Activated naive CD8-positive, alpha-beta T cell (primary cell): ENCODE measurements around the gene ANKRD6.

Experiments
- H3K27ac Mint-ChIP-seq: one replicate; pipeline ENCODE4 v1.8.0; 2021; ENCODE audit warnings: mixed read lengths
- H3K27me3 Mint-ChIP-seq: one replicate; pipeline ENCODE4 v1.8.0; 2021; ENCODE audit warnings: mixed read lengths
- H3K36me3 Mint-ChIP-seq: one replicate; pipeline ENCODE4 v1.8.0; 2021; ENCODE audit warnings: mixed read lengths
- H3K4me1 Mint-ChIP-seq: one replicate; pipeline ENCODE4 v1.8.0; 2021; ENCODE audit warnings: low read depth, mixed read lengths
- H3K4me3 Mint-ChIP-seq: one replicate; pipeline ENCODE4 v1.8.0; 2021; ENCODE audit warnings: mild to moderate bottlenecking, mixed read lengths
- H3K9me3 Mint-ChIP-seq: one replicate; pipeline ENCODE4 v1.8.0; 2021; ENCODE audit warnings: low read depth, mixed read lengths

Gene ANKRD6

DNA sequence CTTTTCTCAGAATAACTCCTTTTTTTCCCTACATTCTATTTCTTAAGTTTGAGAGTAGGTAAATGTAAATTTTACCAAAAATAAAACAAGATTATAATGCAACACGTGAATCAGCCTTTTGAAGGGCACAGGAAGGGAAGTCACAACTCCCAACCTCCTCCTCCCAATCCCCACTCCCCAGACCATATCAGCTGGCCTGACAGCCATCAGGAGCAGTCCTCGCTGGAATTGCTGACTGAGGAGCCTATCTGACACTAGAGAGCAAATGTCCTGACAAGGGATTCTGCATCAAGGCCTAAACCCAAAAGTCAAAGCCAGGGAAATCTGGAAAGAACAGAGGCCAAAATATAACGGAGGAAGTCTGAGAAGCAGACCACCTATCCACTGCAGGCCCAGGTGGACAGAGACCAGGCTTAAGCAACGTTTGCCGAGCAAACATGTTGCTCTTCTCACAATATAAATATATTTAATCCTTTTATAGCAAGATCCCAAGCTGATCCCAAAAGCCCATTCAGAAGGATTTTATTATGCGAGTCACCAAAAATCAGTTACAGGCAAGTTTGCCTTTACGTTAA, 23.4 kb upstream of the ANKRD6 start:
- Mint-ChIP-seq H3K9me3 (no peaks in the 10 kb centered on the region), H3K36me3 (no peaks in the 10 kb centered on the region), H3K4me3 (no peak overlapping the region), H3K4me1 (peaks cover 19% of the 10 kb centered on the region), H3K27ac (no peak overlapping the region), H3K27me3 (no peaks in the 10 kb centered on the region)

DNA sequence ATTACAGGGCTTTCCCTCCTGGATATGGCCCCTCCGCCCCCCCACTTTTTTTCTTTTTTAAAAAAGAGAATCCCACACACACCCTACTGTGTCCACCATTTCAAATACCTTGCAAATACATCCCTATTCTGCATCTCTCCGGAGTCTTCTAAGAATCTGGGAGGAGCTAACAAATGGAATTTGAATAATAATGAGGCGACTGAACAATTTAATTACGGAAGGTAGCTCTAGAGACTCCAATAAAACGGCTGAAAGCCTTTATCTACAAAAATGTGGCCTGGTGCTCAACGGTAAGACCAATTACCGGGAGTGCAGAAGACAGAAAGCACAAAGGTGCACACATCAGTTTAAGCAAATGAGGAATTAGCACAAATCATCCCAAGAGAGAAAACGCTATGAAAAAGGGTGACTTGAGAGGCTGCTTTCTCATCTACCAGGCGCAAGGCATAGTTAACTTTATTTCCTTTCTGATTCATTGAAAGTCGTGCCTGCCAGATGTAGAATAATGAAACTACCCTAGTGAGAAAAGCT, 22.7 kb upstream of the ANKRD6 start:
- Mint-ChIP-seq H3K4me3 (peak overlapping the region; percentile 87), H3K4me1 (peaks cover 19% of the 10 kb centered on the region), H3K9me3 (no peaks in the 10 kb centered on the region), H3K27me3 (peaks cover 2% of the 10 kb centered on the region), H3K27ac (peak overlapping the region; percentile 72), H3K36me3 (no peaks in the 10 kb centered on the region)

DNA sequence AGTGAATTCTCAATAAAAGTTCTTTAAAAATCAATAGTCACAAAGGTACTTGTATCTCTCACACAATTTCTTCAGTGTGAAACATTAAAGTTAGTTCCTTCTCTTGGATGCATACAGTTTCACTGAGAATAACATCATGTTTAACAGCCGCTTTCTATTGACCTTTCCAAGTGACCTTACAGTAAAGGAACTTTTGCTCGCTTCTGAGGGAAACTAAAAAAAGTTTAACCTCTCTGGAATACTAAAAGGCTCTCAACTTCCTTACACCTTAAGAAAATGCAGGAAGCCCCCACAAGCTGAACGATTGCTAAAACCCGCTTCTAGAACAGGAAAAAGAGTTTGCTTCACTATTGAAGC, 22.2 kb upstream of the ANKRD6 start:
- Mint-ChIP-seq H3K27me3 (peaks cover 4% of the 10 kb centered on the region), H3K4me3 (peak overlapping the region; percentile 87), H3K27ac (peak overlapping the region; percentile 72)

DNA sequence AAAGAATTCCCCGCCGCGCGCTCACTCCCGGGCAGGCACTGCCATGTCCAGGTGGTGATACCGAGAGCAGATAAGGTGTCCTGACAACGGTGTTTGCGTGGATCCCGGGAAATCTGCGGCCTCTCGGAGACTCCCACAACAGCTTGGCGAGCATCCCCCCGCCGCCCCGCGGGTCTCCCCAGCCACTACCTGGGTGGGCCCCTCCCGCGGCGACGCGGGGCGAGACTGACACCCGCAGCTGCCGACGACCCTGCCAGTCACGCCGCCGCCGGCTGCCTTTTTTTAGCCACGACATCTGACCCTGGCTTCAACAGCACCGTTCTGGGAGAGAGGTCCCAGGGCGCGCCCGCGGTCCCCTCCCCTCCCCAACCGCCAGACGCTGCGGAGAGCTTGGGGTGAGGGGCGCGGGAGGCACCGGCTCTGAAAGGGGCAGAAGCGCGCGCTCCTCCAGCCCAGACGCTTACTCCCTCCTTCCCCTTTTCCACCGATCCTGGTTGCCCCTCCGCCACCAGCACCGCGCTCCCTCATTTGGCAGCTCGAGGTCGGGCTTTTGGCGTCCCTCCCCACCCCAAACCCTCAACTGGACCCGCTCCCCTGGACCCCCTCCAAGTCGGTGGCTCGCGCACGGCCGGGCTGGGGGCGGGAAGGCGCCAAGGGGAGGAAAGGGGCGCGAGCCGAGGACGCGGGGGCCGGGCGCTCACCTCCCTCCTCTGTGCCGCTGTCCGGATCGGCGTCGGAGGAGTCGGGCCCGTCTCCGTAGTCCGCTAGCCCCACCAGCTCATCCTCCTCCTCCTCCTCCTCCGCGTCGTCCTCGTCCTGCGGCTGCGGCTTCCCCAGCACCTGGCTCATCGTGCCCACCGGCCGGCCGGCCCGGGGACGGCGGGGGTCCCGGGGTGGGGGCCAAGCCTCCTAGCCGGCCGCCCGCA, 21.5 kb upstream of the ANKRD6 start:
- H3K9me3 Mint-ChIP-seq: no peaks in the 10 kb centered on the region
- H3K4me1 Mint-ChIP-seq: peaks cover 19% of the 10 kb centered on the region
- peaks cover 8% of the 10 kb centered on the region for H3K27me3 Mint-ChIP-seq
- H3K27ac Mint-ChIP-seq: peak overlapping the region; percentile 72
- no peaks in the 10 kb centered on the region for H3K36me3 Mint-ChIP-seq
- H3K4me3 Mint-ChIP-seq: peak overlapping the region; percentile 87

More for the DNA sequence above, 22.2 kb upstream of the ANKRD6 start:
- no peaks in the 10 kb centered on the region for H3K36me3 Mint-ChIP-seq
- H3K9me3 Mint-ChIP-seq: no peaks in the 10 kb centered on the region
- peaks cover 19% of the 10 kb centered on the region for H3K4me1 Mint-ChIP-seq

DNA sequence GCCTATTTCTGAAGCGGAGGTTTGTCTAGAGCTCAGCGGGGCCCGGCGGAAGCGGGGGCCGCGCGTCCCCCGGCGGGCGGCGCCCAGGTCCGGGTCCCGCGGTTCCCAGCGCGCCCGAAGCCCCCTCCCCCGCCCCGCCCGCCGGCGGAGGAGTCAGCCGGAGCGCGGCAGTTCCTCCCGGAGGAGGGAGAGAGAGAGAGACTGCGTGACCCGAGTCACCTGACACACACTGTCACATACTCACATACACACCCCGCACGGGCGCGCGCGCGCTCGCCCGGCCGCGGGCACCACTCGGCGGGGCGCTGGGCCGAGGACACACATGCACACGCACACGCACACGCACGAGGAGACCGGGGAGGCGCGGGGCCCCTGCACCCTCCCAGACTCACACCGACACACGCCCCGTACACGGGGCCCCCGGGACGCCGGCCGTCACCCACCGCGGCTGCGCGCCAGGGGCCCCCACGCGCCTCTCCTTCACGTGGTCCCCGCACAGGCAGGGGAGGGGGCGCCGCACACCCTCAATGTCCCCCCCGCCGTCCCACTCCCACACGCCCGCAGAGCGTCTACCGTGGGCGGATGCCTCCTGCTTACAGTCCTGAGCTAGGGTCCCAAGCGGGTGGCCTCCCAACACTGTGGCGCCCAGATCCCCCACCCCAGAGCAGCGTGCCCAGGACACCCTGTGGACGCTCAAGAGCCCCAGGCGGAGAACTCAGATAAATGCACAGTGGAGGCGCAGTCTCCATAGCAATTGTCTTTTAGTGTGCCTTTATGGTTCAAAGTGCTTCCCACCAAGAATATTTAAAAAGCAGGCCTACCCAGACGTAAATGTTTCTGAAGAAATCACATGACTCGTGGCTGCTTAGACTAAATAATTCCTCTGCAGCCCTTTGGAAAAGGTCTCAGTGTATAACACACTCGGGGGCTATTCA, 20.6 kb upstream of the ANKRD6 start, which contains the start of gene RRAGD:
TSS of gene RRAGD (minus strand) at position 203 of the 935 bp plus-strand sequence. CDS start 280 bp downstream, outside the sequence.
- H3K4me3 Mint-ChIP-seq: peak within 1 kb of the TSS; percentile 93
- no peaks in the 10 kb centered on the region for H3K36me3 Mint-ChIP-seq
- H3K4me1 Mint-ChIP-seq: peaks cover 19% of the 10 kb centered on the region
- H3K27ac Mint-ChIP-seq: peak within 1 kb of the TSS; percentile 93
- peaks cover 9% of the 10 kb centered on the region for H3K27me3 Mint-ChIP-seq
- H3K9me3 Mint-ChIP-seq: no peaks in the 10 kb centered on the region

DNA sequence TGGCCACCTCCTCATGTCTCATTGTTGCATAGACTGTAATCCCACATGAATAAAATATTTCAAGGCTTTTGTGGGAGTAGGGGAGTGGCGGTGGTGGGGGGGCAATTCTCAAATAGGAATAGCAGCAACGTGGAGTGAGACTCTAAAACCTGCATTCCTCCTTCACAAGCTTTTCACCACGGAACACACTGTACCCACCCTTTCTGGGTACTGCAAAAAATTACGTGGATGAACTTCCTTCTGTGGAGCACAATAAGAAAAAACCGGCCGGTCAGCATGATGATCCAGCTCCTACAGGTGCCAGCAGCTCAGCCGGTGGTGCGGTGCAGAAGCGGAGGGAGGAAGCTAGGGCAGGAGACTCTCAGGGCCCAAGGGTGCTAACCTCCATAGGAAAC, 19.9 kb upstream of the ANKRD6 start:
- Mint-ChIP-seq H3K27me3 (peaks cover 12% of the 10 kb centered on the region), H3K4me1 (peaks cover 19% of the 10 kb centered on the region), H3K4me3 (peak overlapping the region; percentile 93), H3K9me3 (no peaks in the 10 kb centered on the region), H3K36me3 (no peaks in the 10 kb centered on the region), H3K27ac (peak overlapping the region; percentile 93)

DNA sequence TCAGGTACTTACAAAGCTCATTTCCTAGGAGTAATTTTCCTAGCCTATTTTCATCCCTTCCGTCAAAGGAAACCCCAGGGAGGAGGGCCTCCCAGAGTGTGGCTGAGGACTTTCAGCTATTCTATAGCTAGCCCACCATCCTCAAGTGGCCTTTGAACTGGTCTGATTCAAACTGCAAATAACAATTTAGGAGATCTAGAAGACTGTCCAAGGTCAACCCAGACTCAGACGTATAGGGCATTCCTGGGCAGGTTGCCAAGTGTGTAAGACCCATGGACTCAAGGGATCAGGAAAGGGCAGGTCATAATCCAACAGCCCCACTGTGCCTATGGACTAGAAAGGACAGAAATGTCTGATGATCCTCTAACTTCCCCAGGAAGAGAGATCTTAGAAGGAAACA, 18.7 kb upstream of the ANKRD6 start:
- Mint-ChIP-seq H3K27me3 (peaks cover 12% of the 10 kb centered on the region), H3K9me3 (no peaks in the 10 kb centered on the region), H3K36me3 (no peaks in the 10 kb centered on the region), H3K27ac (no peak overlapping the region), H3K4me3 (no peak overlapping the region), H3K4me1 (peaks cover 19% of the 10 kb centered on the region)

DNA sequence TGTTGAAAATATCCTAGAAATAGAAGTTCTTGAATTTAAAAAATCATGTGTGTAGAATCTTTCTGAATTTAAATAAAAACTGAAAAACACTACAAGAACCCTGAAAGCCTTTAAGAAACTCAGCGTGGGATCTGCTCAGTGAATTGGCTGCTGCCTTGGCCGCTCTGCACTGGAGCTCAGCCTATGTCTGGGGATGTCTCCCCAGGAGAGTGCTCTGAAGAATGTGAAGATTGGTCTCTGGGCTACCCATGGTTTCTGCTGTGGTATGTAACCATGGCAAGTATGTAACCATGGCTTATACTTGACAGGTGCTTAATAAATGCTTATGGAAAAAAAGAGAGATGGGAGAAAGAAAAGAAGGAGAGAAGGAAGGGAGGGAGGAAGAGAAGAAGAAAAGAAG, 17.8 kb upstream of the ANKRD6 start:
- Mint-ChIP-seq H3K36me3 (no peaks in the 10 kb centered on the region), H3K27ac (peak overlapping the region; percentile 31), H3K4me3 (no peak overlapping the region), H3K4me1 (peaks cover 18% of the 10 kb centered on the region), H3K27me3 (peaks cover 15% of the 10 kb centered on the region), H3K9me3 (no peaks in the 10 kb centered on the region)

DNA sequence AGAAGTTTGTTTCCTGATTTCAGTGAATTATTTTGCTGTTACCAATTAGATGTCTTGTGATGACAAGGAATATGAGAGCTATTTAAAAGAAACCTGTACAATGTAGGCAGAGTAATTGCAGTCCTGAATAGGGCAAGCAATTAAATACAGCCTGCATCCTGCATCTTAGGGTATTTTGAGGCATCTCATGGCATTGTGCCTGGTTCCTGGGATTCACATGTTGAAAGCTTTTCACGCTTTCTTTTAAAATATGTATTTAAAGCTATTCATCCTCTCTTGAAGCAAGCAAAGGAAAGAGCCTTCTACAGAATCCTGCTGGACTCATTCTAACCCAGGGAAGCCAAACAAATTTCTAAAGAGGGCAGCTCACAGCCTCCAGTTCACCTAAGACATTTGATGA, 16.2 kb upstream of the ANKRD6 start:
- no peaks in the 10 kb centered on the region for H3K9me3 Mint-ChIP-seq
- H3K36me3 Mint-ChIP-seq: no peaks in the 10 kb centered on the region
- H3K27ac Mint-ChIP-seq: no peak overlapping the region
- no peak overlapping the region for H3K4me3 Mint-ChIP-seq
- peaks cover 15% of the 10 kb centered on the region for H3K27me3 Mint-ChIP-seq
- H3K4me1 Mint-ChIP-seq: peaks cover 10% of the 10 kb centered on the region

DNA sequence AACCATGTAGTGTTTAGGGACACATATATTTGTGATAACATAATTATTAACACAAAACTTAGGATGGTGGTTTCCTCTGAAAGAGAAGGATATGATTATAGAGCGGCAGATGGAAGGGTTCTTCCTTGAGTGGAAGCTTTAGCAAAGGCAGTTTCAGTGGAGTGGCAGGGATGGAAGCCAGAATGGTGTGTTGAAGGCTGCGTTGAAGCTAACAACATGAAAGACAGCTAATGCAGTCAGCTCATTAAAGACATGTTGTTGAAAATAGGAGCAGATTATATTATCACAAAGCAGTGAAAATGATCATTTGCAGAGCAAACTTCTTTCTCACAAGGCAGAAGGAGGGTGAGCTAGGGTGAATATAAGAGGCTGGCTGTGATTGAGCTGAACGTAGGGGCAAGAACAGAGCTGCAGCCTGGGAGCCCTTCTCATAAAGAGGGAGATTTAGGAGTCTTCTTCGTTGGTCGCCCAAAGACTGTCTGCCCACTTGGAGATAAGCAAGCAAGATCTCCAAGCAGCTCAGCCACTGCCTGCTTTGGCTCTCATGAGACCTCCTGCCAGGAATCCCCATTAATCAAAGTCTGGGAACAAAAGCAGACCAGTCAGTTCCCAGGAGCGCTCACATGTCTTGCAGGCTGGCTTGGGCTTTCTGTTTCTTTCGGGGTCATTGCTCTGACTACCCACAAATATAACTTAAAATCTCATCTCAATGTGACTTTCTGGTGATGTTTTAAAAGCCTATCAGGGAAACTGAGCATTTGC, 2.6 kb upstream of the ANKRD6 start:
- no peaks in the 10 kb centered on the region for H3K9me3 Mint-ChIP-seq
- H3K4me1 Mint-ChIP-seq: peaks cover 21% of the 10 kb centered on the region
- H3K36me3 Mint-ChIP-seq: no peaks in the 10 kb centered on the region
- H3K27me3 Mint-ChIP-seq: no peaks in the 10 kb centered on the region
- no peak overlapping the region for H3K27ac Mint-ChIP-seq
- no peak overlapping the region for H3K4me3 Mint-ChIP-seq

DNA sequence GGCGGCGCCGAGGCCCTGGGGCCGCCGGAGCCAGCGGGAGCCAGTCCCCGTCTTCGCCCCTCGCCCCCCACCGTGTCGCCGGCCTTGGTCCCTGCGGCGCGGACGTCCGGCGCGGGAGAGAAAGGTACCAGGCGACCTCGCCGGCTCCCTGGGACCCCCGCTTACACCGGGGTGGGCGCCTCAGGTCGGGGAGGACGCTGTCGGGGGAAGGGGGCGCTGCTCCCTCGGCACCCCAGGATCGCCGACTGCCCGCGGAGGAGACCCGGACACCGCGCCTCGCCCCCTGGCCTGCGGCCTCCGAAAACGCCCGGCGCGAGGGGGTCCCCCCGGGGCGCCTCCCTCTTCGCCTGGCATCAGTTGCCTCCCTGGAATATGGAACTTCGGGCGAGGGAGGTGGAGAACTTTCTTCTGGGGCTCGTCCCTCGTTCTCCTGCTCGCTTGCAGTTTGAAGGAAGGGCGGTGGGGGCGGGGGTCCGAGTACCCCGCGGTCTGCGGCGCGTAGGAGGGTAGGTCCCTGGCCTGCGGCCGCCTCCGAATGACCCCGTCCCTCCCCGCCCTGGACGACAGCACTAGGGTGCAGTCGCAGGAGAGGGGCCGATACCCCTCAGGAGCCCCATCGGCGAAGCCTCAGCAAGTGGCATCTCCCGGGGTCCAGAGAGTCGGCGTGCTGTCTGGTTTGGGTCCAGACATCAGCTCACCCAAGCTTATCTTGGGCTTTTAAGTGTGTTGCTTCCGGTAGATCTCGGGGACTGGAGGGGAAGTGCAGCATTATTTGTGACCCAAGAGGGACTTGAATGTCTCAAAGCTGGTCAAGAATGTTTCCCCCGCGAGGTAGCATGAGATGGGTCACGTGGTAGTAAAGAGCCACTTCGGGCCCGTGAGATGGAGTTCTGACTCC, 549 bp downstream of the ANKRD6 start:
- Mint-ChIP-seq H3K36me3 (no peaks in the 10 kb centered on the region), H3K27ac (peak overlapping the region; percentile 72), H3K9me3 (no peaks in the 10 kb centered on the region), H3K4me3 (peak overlapping the region; percentile 87), H3K4me1 (peaks cover 22% of the 10 kb centered on the region), H3K27me3 (no peaks in the 10 kb centered on the region)

DNA sequence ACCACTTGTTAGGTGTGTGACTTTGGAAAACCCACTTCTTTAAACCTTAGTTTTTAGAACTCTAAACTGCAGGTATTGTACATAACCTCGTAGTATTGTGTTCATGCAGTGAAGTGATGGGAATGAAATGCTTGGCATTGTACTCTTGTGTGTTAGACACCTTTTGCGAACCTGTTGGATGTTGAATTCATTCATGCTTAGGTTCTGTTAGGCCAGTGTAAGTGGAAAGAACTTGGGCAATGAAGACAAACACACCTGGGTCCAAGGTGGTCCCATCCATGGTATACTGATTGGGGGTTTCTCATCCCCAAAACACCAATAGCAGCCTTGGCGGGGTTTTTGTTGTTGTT, 1.2 kb downstream of the ANKRD6 start:
- Mint-ChIP-seq H3K36me3 (no peaks in the 10 kb centered on the region), H3K4me3 (peak overlapping the region; percentile 87), H3K27ac (peak overlapping the region; percentile 72), H3K9me3 (no peaks in the 10 kb centered on the region), H3K27me3 (no peaks in the 10 kb centered on the region), H3K4me1 (peaks cover 22% of the 10 kb centered on the region)

DNA sequence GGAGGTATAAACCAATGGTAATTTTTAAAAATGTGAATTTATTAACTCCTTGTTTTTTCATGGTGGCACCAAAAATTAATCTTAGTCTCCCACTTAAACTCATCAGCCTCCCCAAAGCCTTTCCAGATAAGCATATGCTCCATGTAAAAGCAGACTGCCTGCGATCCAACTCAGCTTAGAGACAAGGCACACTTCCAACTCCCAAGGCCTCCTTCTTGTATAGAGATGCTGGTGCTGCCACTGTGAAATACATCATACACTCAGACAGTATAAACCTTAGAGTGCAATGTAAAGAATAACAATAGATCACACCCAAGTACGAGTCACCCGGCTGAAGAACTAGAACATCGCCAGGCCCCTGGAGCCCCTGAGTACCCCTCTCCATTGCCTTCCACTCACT, 2.0 kb downstream of the ANKRD6 start:
- Mint-ChIP-seq H3K4me1 (peaks cover 22% of the 10 kb centered on the region), H3K9me3 (no peaks in the 10 kb centered on the region), H3K4me3 (no peak overlapping the region), H3K36me3 (no peaks in the 10 kb centered on the region), H3K27ac (no peak overlapping the region), H3K27me3 (no peaks in the 10 kb centered on the region)
